ENCODE data around the gene NOP10.

GRCh38 chr15:34327906-34328305 is 15.0 kb downstream of the NOP10 start:
- TF ChIP-seq TEAD4 (IDR thresholded peaks at IDR 0.05; ENCODE audit: low read depth, low read length) (no peak), YY1 (IDR thresholded peaks at IDR 0.05; ENCODE audit: low read depth, low read length) (no peak), MAX (IDR thresholded peaks at IDR 0.05) (no peak), SAP30 (IDR thresholded peaks at IDR 0.05; ENCODE audit: insufficient read depth, insufficient replicate concordance, low read length) (no peak), RBBP5 (IDR thresholded peaks at IDR 0.05; ENCODE audit: borderline replicate concordance, low read depth, low read length) (no peak), BCL11A (IDR thresholded peaks at IDR 0.05; ENCODE audit: low read depth in 2 of 2, low read length in 2 of 2) (no peak), CTCF (IDR thresholded peaks at IDR 0.05; ENCODE audit: control extremely low read depth in 1 of 3, insufficient read depth in 1 of 3, low read depth in 1 of 3, low read length in 3 of 3) (no peak), JUND (IDR thresholded peaks at IDR 0.05; ENCODE audit: low read length) (no peak), TAF7 (optimal IDR thresholded peaks at IDR 0.05; ENCODE audit: borderline replicate concordance, low read depth, low read length) (no peak), MAFK (IDR thresholded peaks at IDR 0.05; ENCODE audit: low read depth, low read length) (no peak), TAF1 (IDR thresholded peaks at IDR 0.05; ENCODE audit: low read depth, low read length) (no peak), SP1 (IDR thresholded peaks at IDR 0.05; ENCODE audit: low read depth, low read length) (no peak)

All from H1 (cell line).